Hepatocyte (in vitro differentiated cells): ENCODE measurements around the gene GTSF1L. TPM values are rescaled to one million over a fixed set of nuclear protein-coding genes. Genes with fewer than 3 reads are reported as not detected.

Source experiments
- DNase-seq: peaks from one replicate; pipeline ENCODE4 v3.0.0-alpha.2; 2016; ENCODE audit warnings: low spot score
- H2AFZ ChIP-seq: fragments of 200-600 bp; sonication (generic); 2 replicates; pipeline ENCODE4 v1.6.0; 2016; ENCODE audit warnings: antibody characterized with exemption, mild to moderate bottlenecking
- H3K27ac ChIP-seq: fragments of 200-600 bp; sonication (generic); 2 replicates; pipeline ENCODE4 v1.5.1; 2016; ENCODE audit warnings: mild to moderate bottlenecking
- H3K27me3 ChIP-seq: fragments of 200-600 bp; sonication (generic); 2 replicates; pipeline ENCODE4 v1.6.1; 2016
- H3K36me3 ChIP-seq: fragments of 200-600 bp; sonication (generic); replicated peaks from 2 replicates; pipeline ENCODE4 v1.5.1; 2016; ENCODE audit warnings: low read depth; ENCODE audit not compliant: insufficient read depth
- H3K4me1 ChIP-seq: fragments of 200-600 bp; sonication (generic); 2 replicates; pipeline ENCODE4 v1.5.1; 2016; ENCODE audit warnings: mild to moderate bottlenecking, moderate library complexity; ENCODE audit not compliant: insufficient read depth
- H3K4me2 ChIP-seq: fragments of 200-600 bp; sonication (generic); 2 replicates; pipeline ENCODE4 v1.6.0; 2016
- H3K4me3 ChIP-seq: fragments of 200-600 bp; sonication (generic); 2 replicates; pipeline ENCODE4 v1.5.1; 2016; ENCODE audit warnings: mild to moderate bottlenecking
- H3K79me2 ChIP-seq: fragments of 200-600 bp; sonication (generic); 2 replicates; pipeline ENCODE4 v1.6.0; 2017; ENCODE audit warnings: mild to moderate bottlenecking
- H3K9me2 ChIP-seq: fragments of 200-600 bp; sonication (generic); replicated peaks from 2 replicates; pipeline ENCODE4 v1.6.0; 2017; ENCODE audit warnings: mild to moderate bottlenecking; ENCODE audit not compliant: insufficient read depth
- H3K9me3 ChIP-seq: fragments of 200-600 bp; sonication (generic); 2 replicates; pipeline ENCODE4 v1.5.1; 2016; ENCODE audit warnings: low read depth, mild to moderate bottlenecking
- H4K20me1 ChIP-seq: fragments of 200-600 bp; sonication (generic); 2 replicates; pipeline ENCODE4 v1.6.0; 2016; ENCODE audit warnings: mild to moderate bottlenecking; ENCODE audit not compliant: insufficient read depth, poor library complexity, severe bottlenecking
- CTCF ChIP-seq: fragments of 200-600 bp; sonication (generic); IDR thresholded peaks from 2 replicates; pipeline ENCODE4 v1.5.1; 2016; ENCODE audit warnings: antibody characterized with exemption, mild to moderate bottlenecking; ENCODE audit not compliant: poor library complexity
- EZH2 ChIP-seq: fragments of 200-600 bp; sonication (generic); IDR thresholded peaks from 2 replicates; pipeline ENCODE4 v1.6.1; 2016; ENCODE audit warnings: antibody characterized with exemption, mild to moderate bottlenecking, borderline replicate concordance
- EZH2phosphoT487 ChIP-seq: fragments of 200-600 bp; sonication (generic); IDR thresholded peaks from one replicate; pipeline ENCODE4 v1.6.1; 2018; ENCODE audit warnings: antibody characterized with exemption, mild to moderate bottlenecking, low read depth, moderate library complexity; ENCODE audit not compliant: unreplicated experiment, severe bottlenecking
- whole genome bisulfite sequencing: methylation state at CpG from one replicate; pipeline ENCODE4 v1.1.6; 2016; ENCODE audit warnings: low lambda C conversion rate; ENCODE audit errors: missing lambda C conversion rate; 5-methylcytosine and 5-hydroxymethylcytosine counted together
- polyA plus RNA-seq: library from polyadenylated mRNA; unstranded; fragments of >200 nt; fragmentation: Nextera tagmentation; extraction: Ambion mirVana; gene quantifications from 2 replicates; pipeline ENCODE4 v1.2.1, GENCODE V29; 2016
- total RNA-seq: library from RNA; depleted of rRNA; stranded (reverse); fragments of >200 nt; gene quantifications from 2 replicates; pipeline ENCODE4 v1.2.3, GENCODE V29; 2014

Gene GTSF1L
- total and polyA plus RNA-seq, 2 experiments from 2014 or later: not detected

GRCh38 chr20:43770342-43770741 is 43.5 kb upstream of the GTSF1L start:
- no peak overlapping the region for H3K4me2 ChIP-seq
- no peaks in the 10 kb centered on the region for H3K4me1 ChIP-seq
- H3K27me3 ChIP-seq: peaks cover 2% of the 10 kb centered on the region
- DNase-seq: no peak
- no peaks in the 10 kb centered on the region for H3K9me3 ChIP-seq
- H3K27ac ChIP-seq: no peak overlapping the region
- no peak overlapping the region for H2AFZ ChIP-seq
- H3K9me2 ChIP-seq: no peaks in the 10 kb centered on the region
- TF ChIP-seq CTCF: no peak
- no peak for TF ChIP-seq EZH2phosphoT487
- no peak for TF ChIP-seq EZH2
- WGBS: 92% methylated on average over 2 of the region's 3 CpGs
- H4K20me1 ChIP-seq: no peaks in the 10 kb centered on the region
- no peaks in the 10 kb centered on the region for H3K79me2 ChIP-seq
- H3K36me3 ChIP-seq: no peaks in the 10 kb centered on the region
- H3K4me3 ChIP-seq: no peak overlapping the region

- Histone ChIP-seq H3K9me3 (no peaks in the 10 kb centered on the region), H3K4me1 (no peaks in the 10 kb centered on the region), H3K4me2 (no peak overlapping the region), H3K36me3 (no peaks in the 10 kb centered on the region), H3K9me2 (no peaks in the 10 kb centered on the region), H4K20me1 (no peaks in the 10 kb centered on the region), H3K4me3 (no peak overlapping the region), H3K27me3 (peaks cover 2% of the 10 kb centered on the region), H2AFZ (no peak overlapping the region), H3K79me2 (no peaks in the 10 kb centered on the region), H3K27ac (no peak overlapping the region)
- no peak for DNase-seq
- no peak for TF ChIP-seq EZH2
- no peak for TF ChIP-seq CTCF
- no peak for TF ChIP-seq EZH2phosphoT487
- 67% methylated on average over 5 of the region's 5 CpGs for WGBS
These were observed 41.1 kb upstream of the GTSF1L start for GRCh38 chr20:43767686-43768474.

GRCh38 chr20:43766917-43767316 is 40.1 kb upstream of the GTSF1L start:
- Histone ChIP-seq H3K9me3 (no peaks in the 10 kb centered on the region), H3K27ac (no peak overlapping the region), H2AFZ (no peak overlapping the region), H4K20me1 (no peaks in the 10 kb centered on the region), H3K79me2 (no peaks in the 10 kb centered on the region), H3K4me2 (no peak overlapping the region), H3K27me3 (peaks cover 2% of the 10 kb centered on the region), H3K4me3 (no peak overlapping the region), H3K36me3 (no peaks in the 10 kb centered on the region), H3K4me1 (no peaks in the 10 kb centered on the region), H3K9me2 (no peaks in the 10 kb centered on the region)
- TF ChIP-seq EZH2 (no peak), EZH2phosphoT487 (no peak), CTCF (no peak)
- WGBS: 83% methylated on average over 9 of the region's 9 CpGs
- no peak for DNase-seq
